Measurements from ENCODE around the gene MCHR1. TPM values are rescaled to one million over a fixed set of nuclear protein-coding genes. Genes with fewer than 3 reads are reported as not detected.
A peak's percentile ranks its signal among the peaks of the same experiment; 100 is the strongest.

MCHR1 gene
- total RNA-seq, 1 donor = not detected

GRCh38 chr22:40720538-40721256 lies 41.4 kb downstream of the MCHR1 start:
- no peak for DNase-seq (ENCODE audit: low read depth in 2 of 3, low spot score in 2 of 3)

- peak in 2 of 3 donors; percentile 39 to 44 for DNase-seq (ENCODE audit: low read depth in 2 of 3, low spot score in 2 of 3)
These were observed 42.0 kb downstream of the MCHR1 start for GRCh38 chr22:40721266-40721665.

- no peak for DNase-seq (ENCODE audit: low read depth in 2 of 3, low spot score in 2 of 3)
These were observed 44.2 kb downstream of the MCHR1 start for GRCh38 chr22:40723396-40723933.

GRCh38 chr22:40726514-40726913 lies 47.2 kb downstream of the MCHR1 start:
- peak in 2 of 3 donors; percentile 56 to 75 for DNase-seq (ENCODE audit: low read depth in 2 of 3, low spot score in 2 of 3)

GRCh38 chr22:40727070-40727963 lies 48.0 kb downstream of the MCHR1 start:
- no peak for DNase-seq (ENCODE audit: low read depth in 2 of 3, low spot score in 2 of 3)

- no peak for DNase-seq (ENCODE audit: low read depth in 2 of 3, low spot score in 2 of 3)
These were observed 48.8 kb downstream of the MCHR1 start for GRCh38 chr22:40727964-40728615.

GRCh38 chr22:40728731-40729189 lies 49.5 kb downstream of the MCHR1 start:
- peak in 2 of 3 donors; percentile 57 to 87 for DNase-seq (ENCODE audit: low read depth in 2 of 3, low spot score in 2 of 3)

GRCh38 chr22:40729284-40729683 lies 50.0 kb downstream of the MCHR1 start:
- no peak for DNase-seq (ENCODE audit: low read depth in 2 of 3, low spot score in 2 of 3)

Other genes with a start within 250 kb of the MCHR1 start
- 84.3 TPM for gene MRTFA, start 42.8 kb upstream of the MCHR1 start, total RNA-seq
- gene SLC25A17, start 139.9 kb downstream of the MCHR1 start, total RNA-seq = 8.9 TPM
- gene ST13, start 177.2 kb downstream of the MCHR1 start, total RNA-seq = 86.2 TPM
- 7.5 TPM for gene XPNPEP3, start 177.7 kb downstream of the MCHR1 start, total RNA-seq
- gene DNAJB7, start 182.6 kb downstream of the MCHR1 start, total RNA-seq = not detected

All from hematopoietic multipotent progenitor cell (in vitro differentiated cells).